ENCODE data around the gene BHLHA15.

BHLHA15 gene

DNA sequence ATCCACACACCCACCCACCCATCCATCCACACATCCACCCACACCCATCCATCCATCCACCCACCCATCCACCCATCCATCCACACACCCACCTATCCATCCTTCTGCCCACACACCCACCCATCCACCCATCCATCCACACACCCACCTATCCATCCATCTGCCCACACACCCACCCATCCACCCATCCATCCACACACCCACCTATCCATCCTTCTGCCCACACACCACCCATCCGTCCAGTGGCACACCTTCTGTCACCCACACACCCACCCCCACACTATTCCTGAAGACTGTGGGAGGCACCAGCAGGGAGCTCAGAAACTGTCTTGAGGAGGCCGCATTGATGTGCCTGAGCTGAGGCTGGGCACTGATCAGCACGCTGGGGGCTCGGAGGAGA, 31.7 kb downstream of the BHLHA15 start:
- no CpG with 5 or more reads among the region's 4 CpGs for WGBS, 2 donors (ENCODE audit: extremely low coverage in 2 of 2, insufficient read length in 2 of 2, insufficient replicate concordance in 1 of 2)
- Histone ChIP-seq H2BK12ac (ENCODE audit: low read length) (no peak overlapping the region), H3K79me1 (ENCODE audit: low read depth, low read length) (peaks cover 3% of the 10 kb centered on the region)

DNA sequence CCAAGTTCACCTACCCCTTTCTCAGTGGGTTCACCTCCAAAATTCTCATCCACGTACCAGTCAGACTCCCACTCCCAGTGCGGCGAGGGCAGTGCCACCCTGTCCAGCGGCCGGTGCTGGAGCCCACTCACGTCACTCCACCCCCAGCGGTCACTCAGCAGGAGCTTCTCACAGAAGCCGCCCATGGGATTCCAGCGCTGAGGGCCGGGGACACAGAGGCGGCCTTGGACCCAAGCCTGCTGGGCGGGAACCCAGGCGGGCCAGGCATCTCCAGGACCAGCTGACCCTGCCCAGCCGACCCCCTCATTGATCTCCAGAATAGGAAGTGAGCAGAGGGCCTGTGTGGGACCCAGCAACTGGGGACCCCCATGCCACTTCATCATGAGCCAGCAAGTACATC, 33.6 kb downstream of the BHLHA15 start:
- Histone ChIP-seq H3K4me2 (ENCODE audit: insufficient read depth, low read length, poor library complexity, severe bottlenecking) (no peak overlapping the region), H3K36me3 (replicated peaks in 1 of 2; ENCODE audit: control insufficient read depth in 2 of 2, insufficient read depth in 2 of 2, low read length in 2 of 2) (peaks cover 5 to 18% of the 10 kb centered on the region in 2 donors), H2AK5ac (ENCODE audit: low read depth, low read length) (no peak overlapping the region), H3K18ac (ENCODE audit: low read length) (no peak overlapping the region), H4K8ac (ENCODE audit: low read depth, low read length) (no peak overlapping the region), H2BK120ac (ENCODE audit: low read depth, low read length) (no peak overlapping the region), H3K27me3 (ENCODE audit: control insufficient read depth in 3 of 3, insufficient read depth in 3 of 3, low read depth in 1 of 3, low read length in 3 of 3) (no peaks in the 10 kb centered on the region), H3K23ac (ENCODE audit: low read depth, low read length, poor library complexity) (no peak overlapping the region), H3K4me1 (ENCODE audit: control insufficient read depth in 2 of 2, insufficient read depth in 1 of 2, low read depth in 1 of 2, low read length in 2 of 2) (peaks cover 2 to 4% of the 10 kb centered on the region in 2 donors), H2AFZ (ENCODE audit: low read length) (no peak overlapping the region), H2BK15ac (ENCODE audit: low read length) (no peak overlapping the region), H4K91ac (ENCODE audit: low read depth, low read length, poor library complexity) (no peak overlapping the region), H3K4me3 (ENCODE audit: low read length in 2 of 2) (no peak overlapping the region), H3K79me1 (ENCODE audit: low read depth, low read length) (no peaks in the 10 kb centered on the region), H3K4ac (ENCODE audit: low read length) (no peak overlapping the region), H3K27ac (replicated peaks; ENCODE audit: low read length) (no peak overlapping the region), H2BK5ac (ENCODE audit: low read length) (no peak overlapping the region), H2BK12ac (ENCODE audit: low read length) (no peak overlapping the region), H3K9me3 (replicated peaks in 1 of 2; ENCODE audit: control insufficient read depth in 2 of 2, insufficient read depth in 1 of 2, low read depth in 1 of 2, low read length in 2 of 2) (no peaks in the 10 kb centered on the region), H3K9ac (ENCODE audit: low read depth, low read length, poor library complexity) (no peak overlapping the region), H3K14ac (ENCODE audit: low read length) (no peak overlapping the region)
- DNase-seq (ENCODE audit: low spot score), result no peak
- WGBS, 2 donors (ENCODE audit: extremely low coverage in 2 of 2, insufficient read length in 2 of 2, insufficient replicate concordance in 1 of 2), result no CpG with 5 or more reads among the region's 14 CpGs

More for the DNA sequence above, 31.7 kb downstream of the BHLHA15 start:
- Histone ChIP-seq H2BK15ac (ENCODE audit: low read length) (no peak overlapping the region), H3K4me3 (ENCODE audit: low read length in 2 of 2) (no peak overlapping the region), H3K18ac (ENCODE audit: low read length) (no peak overlapping the region), H3K27ac (replicated peaks; ENCODE audit: low read length) (no peak overlapping the region), H2AK5ac (ENCODE audit: low read depth, low read length) (no peak overlapping the region), H3K14ac (ENCODE audit: low read length) (no peak overlapping the region), H3K4ac (ENCODE audit: low read length) (no peak overlapping the region), H3K4me2 (ENCODE audit: insufficient read depth, low read length, poor library complexity, severe bottlenecking) (no peak overlapping the region), H2BK120ac (ENCODE audit: low read depth, low read length) (no peak overlapping the region), H3K9ac (ENCODE audit: low read depth, low read length, poor library complexity) (no peak overlapping the region), H3K9me3 (replicated peaks in 1 of 2; ENCODE audit: control insufficient read depth in 2 of 2, insufficient read depth in 1 of 2, low read depth in 1 of 2, low read length in 2 of 2) (no peaks in the 10 kb centered on the region), H4K8ac (ENCODE audit: low read depth, low read length) (no peak overlapping the region), H2BK5ac (ENCODE audit: low read length) (peak overlapping the region; percentile 66), H3K23ac (ENCODE audit: low read depth, low read length, poor library complexity) (no peak overlapping the region), H3K36me3 (replicated peaks in 1 of 2; ENCODE audit: control insufficient read depth in 2 of 2, insufficient read depth in 2 of 2, low read length in 2 of 2) (peaks cover 6 to 31% of the 10 kb centered on the region in 2 donors), H4K91ac (ENCODE audit: low read depth, low read length, poor library complexity) (no peak overlapping the region), H2AFZ (ENCODE audit: low read length) (no peak overlapping the region), H3K4me1 (ENCODE audit: control insufficient read depth in 2 of 2, insufficient read depth in 1 of 2, low read depth in 1 of 2, low read length in 2 of 2) (peaks cover 2 to 4% of the 10 kb centered on the region in 2 donors), H3K27me3 (ENCODE audit: control insufficient read depth in 3 of 3, insufficient read depth in 3 of 3, low read depth in 1 of 3, low read length in 3 of 3) (no peaks in the 10 kb centered on the region)
- no peak for DNase-seq (ENCODE audit: low spot score)

DNA sequence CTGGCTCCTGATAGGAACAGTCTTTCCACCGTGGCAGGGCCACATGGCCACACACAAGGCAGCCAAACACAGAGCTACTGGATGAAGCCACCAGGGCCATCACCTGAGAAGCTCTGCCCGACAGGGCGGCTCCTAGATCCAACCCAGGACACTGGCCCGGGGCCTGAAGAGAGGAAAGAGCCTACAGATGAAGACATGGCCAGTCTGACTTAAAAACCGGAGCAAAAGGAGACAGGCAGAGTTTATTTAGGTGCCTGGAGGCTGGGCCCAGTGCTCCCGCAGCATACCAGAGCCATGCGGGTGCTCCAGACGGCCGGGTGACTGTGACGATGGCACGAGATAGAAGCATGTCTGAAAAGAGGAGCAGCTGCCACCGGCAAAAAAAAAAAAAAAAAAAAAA, 36.9 kb downstream of the BHLHA15 start:
- no CpG with 5 or more reads among the region's 12 CpGs for WGBS, 2 donors (ENCODE audit: extremely low coverage in 2 of 2, insufficient read length in 2 of 2, insufficient replicate concordance in 1 of 2)
- H3K4ac ChIP-seq (ENCODE audit: low read length), result no peak overlapping the region

DNA sequence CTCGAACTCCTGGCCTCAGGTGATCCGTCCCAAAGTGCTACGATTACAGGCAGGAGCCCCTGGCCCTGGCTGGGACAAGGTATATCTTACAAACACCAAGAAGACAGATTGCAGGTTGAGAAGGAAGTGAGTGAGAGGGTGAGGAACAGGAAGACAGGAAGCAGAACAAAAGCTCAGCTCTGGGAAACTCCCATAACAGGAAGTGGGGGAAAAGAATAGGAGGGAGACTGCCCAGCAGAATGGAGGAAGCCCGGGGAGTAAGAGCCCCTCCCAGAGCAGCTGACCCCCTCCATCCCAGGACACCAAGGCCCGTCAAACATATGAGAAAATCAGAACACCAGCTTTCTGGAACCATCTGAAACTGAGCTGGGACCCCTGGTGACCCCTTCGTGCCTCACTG, 37.9 kb downstream of the BHLHA15 start:
- H4K91ac ChIP-seq (ENCODE audit: low read depth, low read length, poor library complexity), result no peak overlapping the region
- H3K14ac ChIP-seq (ENCODE audit: low read length), result no peak overlapping the region
- no peak overlapping the region for H3K4me3 ChIP-seq (ENCODE audit: low read length in 2 of 2)
- H2BK120ac ChIP-seq (ENCODE audit: low read depth, low read length), result no peak overlapping the region
- H3K9ac ChIP-seq (ENCODE audit: low read depth, low read length, poor library complexity), result no peak overlapping the region
- no peak overlapping the region for H2AK5ac ChIP-seq (ENCODE audit: low read depth, low read length)
- H3K27me3 ChIP-seq (ENCODE audit: control insufficient read depth in 3 of 3, insufficient read depth in 3 of 3, low read depth in 1 of 3, low read length in 3 of 3), result peaks cover 0 to 1% (median 0%) of the 10 kb centered on the region in 3 experiments
- H2BK15ac ChIP-seq (ENCODE audit: low read length), result no peak overlapping the region
- no peak overlapping the region for H3K4me2 ChIP-seq (ENCODE audit: insufficient read depth, low read length, poor library complexity, severe bottlenecking)
- peaks cover 7% of the 10 kb centered on the region for H3K79me1 ChIP-seq (ENCODE audit: low read depth, low read length)
- H2BK5ac ChIP-seq (ENCODE audit: low read length), result no peak overlapping the region
- peaks cover 6 to 12% of the 10 kb centered on the region in 2 donors for H3K4me1 ChIP-seq (ENCODE audit: control insufficient read depth in 2 of 2, insufficient read depth in 1 of 2, low read depth in 1 of 2, low read length in 2 of 2)
- no peak overlapping the region for H3K18ac ChIP-seq (ENCODE audit: low read length)
- no peak overlapping the region for H2AFZ ChIP-seq (ENCODE audit: low read length)
- no peak overlapping the region for H3K27ac ChIP-seq (replicated peaks; ENCODE audit: low read length)
- DNase-seq (ENCODE audit: low spot score), result no peak
- peaks cover 2 to 6% of the 10 kb centered on the region in 2 donors for H3K36me3 ChIP-seq (replicated peaks in 1 of 2; ENCODE audit: control insufficient read depth in 2 of 2, insufficient read depth in 2 of 2, low read length in 2 of 2)
- H3K23ac ChIP-seq (ENCODE audit: low read depth, low read length, poor library complexity), result no peak overlapping the region
- H3K4ac ChIP-seq (ENCODE audit: low read length), result no peak overlapping the region
- H4K8ac ChIP-seq (ENCODE audit: low read depth, low read length), result no peak overlapping the region
- no peak overlapping the region for H2BK12ac ChIP-seq (ENCODE audit: low read length)
- no peaks in the 10 kb centered on the region for H3K9me3 ChIP-seq (replicated peaks in 1 of 2; ENCODE audit: control insufficient read depth in 2 of 2, insufficient read depth in 1 of 2, low read depth in 1 of 2, low read length in 2 of 2)
- WGBS, 2 donors (ENCODE audit: extremely low coverage in 2 of 2, insufficient read length in 2 of 2, insufficient replicate concordance in 1 of 2), result no CpG with 5 or more reads among the region's 6 CpGs

More for the DNA sequence above, 36.9 kb downstream of the BHLHA15 start:
- Histone ChIP-seq H4K91ac (ENCODE audit: low read depth, low read length, poor library complexity) (no peak overlapping the region), H3K9me3 (replicated peaks in 1 of 2; ENCODE audit: control insufficient read depth in 2 of 2, insufficient read depth in 1 of 2, low read depth in 1 of 2, low read length in 2 of 2) (no peaks in the 10 kb centered on the region), H3K79me1 (ENCODE audit: low read depth, low read length) (peaks cover 7% of the 10 kb centered on the region), H3K14ac (ENCODE audit: low read length) (no peak overlapping the region), H3K27me3 (ENCODE audit: control insufficient read depth in 3 of 3, insufficient read depth in 3 of 3, low read depth in 1 of 3, low read length in 3 of 3) (peaks cover 0 to 1% (median 0%) of the 10 kb centered on the region in 3 experiments), H3K4me3 (ENCODE audit: low read length in 2 of 2) (no peak overlapping the region), H4K8ac (ENCODE audit: low read depth, low read length) (no peak overlapping the region), H2BK5ac (ENCODE audit: low read length) (no peak overlapping the region), H3K36me3 (replicated peaks in 1 of 2; ENCODE audit: control insufficient read depth in 2 of 2, insufficient read depth in 2 of 2, low read length in 2 of 2) (peaks cover 3 to 6% of the 10 kb centered on the region in 2 donors), H2AFZ (ENCODE audit: low read length) (no peak overlapping the region), H2BK15ac (ENCODE audit: low read length) (no peak overlapping the region), H3K18ac (ENCODE audit: low read length) (no peak overlapping the region), H3K27ac (replicated peaks; ENCODE audit: low read length) (no peak overlapping the region), H3K4me1 (ENCODE audit: control insufficient read depth in 2 of 2, insufficient read depth in 1 of 2, low read depth in 1 of 2, low read length in 2 of 2) (peaks cover 6 to 9% of the 10 kb centered on the region in 2 donors), H2BK12ac (ENCODE audit: low read length) (no peak overlapping the region), H3K4me2 (ENCODE audit: insufficient read depth, low read length, poor library complexity, severe bottlenecking) (no peak overlapping the region), H2BK120ac (ENCODE audit: low read depth, low read length) (no peak overlapping the region), H2AK5ac (ENCODE audit: low read depth, low read length) (no peak overlapping the region), H3K23ac (ENCODE audit: low read depth, low read length, poor library complexity) (no peak overlapping the region), H3K9ac (ENCODE audit: low read depth, low read length, poor library complexity) (no peak overlapping the region)
- no peak for DNase-seq (ENCODE audit: low spot score)

Data from neuronal stem cell (in vitro differentiated cells).